Measurements from ENCODE around the gene TRAIP. TPM values are rescaled to one million over a fixed set of nuclear protein-coding genes. Genes with fewer than 3 reads are reported as not detected.

TRAIP gene
- total and polyA plus RNA-seq, 2 donors (not counting 1 experiment from before 2014, with no cell fraction given): 2.0 to 2.5 TPM

DNA sequence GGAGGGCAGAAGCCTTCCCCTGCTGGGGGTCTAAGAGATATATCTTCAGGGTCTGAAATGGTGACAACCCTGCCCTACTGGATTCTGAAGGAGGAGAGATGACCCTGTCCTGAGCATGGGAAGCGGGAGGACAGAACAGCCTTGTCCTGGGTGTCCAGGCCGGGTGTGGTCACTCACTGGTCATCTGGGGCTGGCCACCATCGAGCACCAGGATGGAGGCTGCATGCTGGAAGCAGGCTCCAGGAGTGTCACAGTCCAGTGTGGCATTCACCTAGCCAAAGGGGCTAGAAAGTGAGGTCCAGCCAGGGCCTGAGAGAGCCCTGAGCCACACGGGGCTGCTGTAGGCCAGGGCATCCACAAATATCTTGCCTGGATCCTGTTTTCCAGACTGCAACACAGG is 61.9 kb downstream of the TRAIP start:
- Histone ChIP-seq H3K36me3 (ENCODE audit: control insufficient read depth, insufficient read depth, low read length) (no peaks in the 10 kb centered on the region), H3K4me1 (ENCODE audit: control insufficient read depth, extremely low read depth, insufficient read depth, low read length) (peaks cover 3% of the 10 kb centered on the region), H3K9ac (ENCODE audit: insufficient read depth, low read length) (no peak overlapping the region), H3K79me2 (ENCODE audit: control insufficient read depth, insufficient read depth, low read length) (no peaks in the 10 kb centered on the region), H3K9me3 (ENCODE audit: control insufficient read depth, insufficient read depth, low read depth, low read length) (no peaks in the 10 kb centered on the region), H3K4me2 (ENCODE audit: extremely low read depth, insufficient read depth, low read length) (no peak overlapping the region), H2AFZ (ENCODE audit: low read length) (no peak overlapping the region), H3K27me3 (ENCODE audit: control insufficient read depth, insufficient read depth, low read length) (no peaks in the 10 kb centered on the region), H3K27ac (ENCODE audit: insufficient read depth, low read length) (no peak overlapping the region), H3K4me3 (replicated peaks in 1 of 4; ENCODE audit: control extremely low read depth in 1 of 4, insufficient read depth in 1 of 4, low read depth in 3 of 4, low read length in 4 of 4) (no peak overlapping the region), H4K20me1 (ENCODE audit: control insufficient read depth, extremely low read depth, insufficient read depth, low read length) (no peaks in the 10 kb centered on the region)
- TF ChIP-seq EZH2 (IDR thresholded peaks at IDR 0.05; ENCODE audit: low read length, missing control alignments): no peak
- TF ChIP-seq, protein P1, sequence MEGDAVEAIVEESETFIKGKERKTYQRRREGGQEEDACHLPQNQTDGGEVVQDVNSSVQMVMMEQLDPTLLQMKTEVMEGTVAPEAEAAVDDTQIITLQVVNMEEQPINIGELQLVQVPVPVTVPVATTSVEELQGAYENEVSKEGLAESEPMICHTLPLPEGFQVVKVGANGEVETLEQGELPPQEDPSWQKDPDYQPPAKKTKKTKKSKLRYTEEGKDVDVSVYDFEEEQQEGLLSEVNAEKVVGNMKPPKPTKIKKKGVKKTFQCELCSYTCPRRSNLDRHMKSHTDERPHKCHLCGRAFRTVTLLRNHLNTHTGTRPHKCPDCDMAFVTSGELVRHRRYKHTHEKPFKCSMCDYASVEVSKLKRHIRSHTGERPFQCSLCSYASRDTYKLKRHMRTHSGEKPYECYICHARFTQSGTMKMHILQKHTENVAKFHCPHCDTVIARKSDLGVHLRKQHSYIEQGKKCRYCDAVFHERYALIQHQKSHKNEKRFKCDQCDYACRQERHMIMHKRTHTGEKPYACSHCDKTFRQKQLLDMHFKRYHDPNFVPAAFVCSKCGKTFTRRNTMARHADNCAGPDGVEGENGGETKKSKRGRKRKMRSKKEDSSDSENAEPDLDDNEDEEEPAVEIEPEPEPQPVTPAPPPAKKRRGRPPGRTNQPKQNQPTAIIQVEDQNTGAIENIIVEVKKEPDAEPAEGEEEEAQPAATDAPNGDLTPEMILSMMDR (conservative IDR thresholded peaks at IDR 0.05 in 1 of 2, IDR thresholded peaks at IDR 0.05 in 1 of 2; ENCODE audit: low read depth in 1 of 2, low read length in 2 of 2): no peak
- no peak for DNase-seq (ENCODE audit: low read depth in 2 of 2)

DNA sequence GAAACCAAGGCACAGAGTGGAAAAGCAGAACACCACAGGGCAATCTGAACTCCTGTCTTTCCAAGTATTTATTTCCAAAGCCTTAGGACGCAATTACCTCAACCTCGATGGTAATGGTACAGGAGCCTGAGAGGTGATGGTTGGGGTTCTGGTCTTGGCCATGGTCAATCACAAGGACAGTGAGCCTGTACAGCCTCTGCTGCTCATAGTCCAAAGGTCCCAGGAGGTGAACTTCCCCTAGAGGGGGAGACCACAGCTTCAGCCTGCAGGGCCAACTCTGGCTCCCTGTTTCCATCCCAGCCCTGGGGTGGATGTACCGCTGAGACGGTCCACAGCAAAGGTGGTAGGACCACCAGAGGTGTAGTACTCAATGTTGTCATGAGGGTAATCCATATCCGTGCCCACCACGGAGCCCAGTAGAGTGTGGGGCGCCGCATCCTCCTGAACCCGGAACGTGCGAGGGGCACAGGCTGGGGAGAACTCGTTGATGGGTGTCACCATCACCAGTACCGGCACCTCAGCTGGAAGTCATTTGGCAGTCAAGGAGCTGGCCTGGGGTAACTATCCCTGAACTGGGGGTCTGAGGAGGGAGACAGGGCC is 62.8 kb downstream of the TRAIP start:
- no peaks in the 10 kb centered on the region for H3K27me3 ChIP-seq (ENCODE audit: control insufficient read depth, insufficient read depth, low read length)
- H4K20me1 ChIP-seq (ENCODE audit: control insufficient read depth, extremely low read depth, insufficient read depth, low read length): no peaks in the 10 kb centered on the region
- no peaks in the 10 kb centered on the region for H3K4me1 ChIP-seq (ENCODE audit: control insufficient read depth, extremely low read depth, insufficient read depth, low read length)
- H3K9ac ChIP-seq (ENCODE audit: insufficient read depth, low read length): no peak overlapping the region
- no peaks in the 10 kb centered on the region for H3K36me3 ChIP-seq (ENCODE audit: control insufficient read depth, insufficient read depth, low read length)
- H3K79me2 ChIP-seq (ENCODE audit: control insufficient read depth, insufficient read depth, low read length): no peaks in the 10 kb centered on the region
- H3K4me3 ChIP-seq (replicated peaks in 1 of 4; ENCODE audit: control extremely low read depth in 1 of 4, insufficient read depth in 1 of 4, low read depth in 3 of 4, low read length in 4 of 4): no peak overlapping the region
- H3K27ac ChIP-seq (ENCODE audit: insufficient read depth, low read length): no peak overlapping the region
- no peak overlapping the region for H2AFZ ChIP-seq (ENCODE audit: low read length)
- H3K9me3 ChIP-seq (ENCODE audit: control insufficient read depth, insufficient read depth, low read depth, low read length): no peaks in the 10 kb centered on the region
- TF ChIP-seq, protein P1 (conservative IDR thresholded peaks at IDR 0.05 in 1 of 2, IDR thresholded peaks at IDR 0.05 in 1 of 2; ENCODE audit: low read depth in 1 of 2, low read length in 2 of 2): no peak
- TF ChIP-seq EZH2 (IDR thresholded peaks at IDR 0.05; ENCODE audit: low read length, missing control alignments): no peak
- H3K4me2 ChIP-seq (ENCODE audit: extremely low read depth, insufficient read depth, low read length): no peak overlapping the region
- DNase-seq (ENCODE audit: low read depth in 2 of 2): no peak

DNA sequence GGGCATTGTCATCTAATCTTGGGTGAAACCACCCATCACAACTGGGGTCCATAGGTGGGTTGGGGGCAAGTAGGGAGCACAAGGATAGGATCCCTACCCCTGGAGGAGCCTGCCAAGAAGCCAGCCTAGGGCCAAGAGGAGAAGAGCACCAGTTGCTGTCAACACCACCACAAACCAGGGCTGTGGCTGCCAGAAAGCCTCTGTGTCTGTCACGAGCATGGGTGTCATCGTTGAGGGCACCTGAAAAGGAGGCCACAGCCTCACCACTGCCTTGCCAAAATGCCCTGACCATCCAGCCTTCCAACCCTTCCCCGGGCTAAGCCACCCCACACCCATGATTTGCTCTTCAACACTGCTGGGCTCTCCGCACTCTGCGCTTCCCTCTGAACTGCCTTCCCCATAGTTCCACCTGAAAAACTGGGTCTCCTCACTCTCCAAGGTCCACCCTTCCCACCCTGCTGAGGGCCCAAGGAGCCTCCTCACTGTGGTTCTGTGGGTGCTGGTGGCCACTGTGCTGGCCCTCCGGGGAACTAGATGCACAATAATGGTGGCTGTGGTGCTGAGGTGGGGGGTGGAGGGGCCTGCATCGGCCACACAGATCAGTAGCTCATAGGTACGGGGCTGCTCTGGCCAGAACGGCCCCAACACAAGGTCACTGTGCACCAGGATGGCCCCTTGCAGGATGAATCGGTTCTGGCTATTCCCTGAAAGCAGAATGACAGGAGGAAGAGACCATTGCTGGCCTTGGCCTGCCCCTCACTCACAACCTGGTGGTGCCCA is 63.8 kb downstream of the TRAIP start:
- H3K79me2 ChIP-seq (ENCODE audit: control insufficient read depth, insufficient read depth, low read length): no peaks in the 10 kb centered on the region
- no peak overlapping the region for H3K27ac ChIP-seq (ENCODE audit: insufficient read depth, low read length)
- no peak overlapping the region for H3K9ac ChIP-seq (ENCODE audit: insufficient read depth, low read length)
- H3K4me3 ChIP-seq (replicated peaks in 1 of 4; ENCODE audit: control extremely low read depth in 1 of 4, insufficient read depth in 1 of 4, low read depth in 3 of 4, low read length in 4 of 4): no peak overlapping the region
- no peak for DNase-seq (ENCODE audit: low read depth in 2 of 2)
- TF ChIP-seq, protein P1 (conservative IDR thresholded peaks at IDR 0.05 in 1 of 2, IDR thresholded peaks at IDR 0.05 in 1 of 2; ENCODE audit: low read depth in 1 of 2, low read length in 2 of 2): no peak
- TF ChIP-seq EZH2 (IDR thresholded peaks at IDR 0.05; ENCODE audit: low read length, missing control alignments): no peak
- no peak overlapping the region for H3K4me2 ChIP-seq (ENCODE audit: extremely low read depth, insufficient read depth, low read length)
- H3K9me3 ChIP-seq (ENCODE audit: control insufficient read depth, insufficient read depth, low read depth, low read length): no peaks in the 10 kb centered on the region
- H3K4me1 ChIP-seq (ENCODE audit: control insufficient read depth, extremely low read depth, insufficient read depth, low read length): no peaks in the 10 kb centered on the region
- H4K20me1 ChIP-seq (ENCODE audit: control insufficient read depth, extremely low read depth, insufficient read depth, low read length): no peaks in the 10 kb centered on the region
- no peaks in the 10 kb centered on the region for H3K36me3 ChIP-seq (ENCODE audit: control insufficient read depth, insufficient read depth, low read length)
- H2AFZ ChIP-seq (ENCODE audit: low read length): no peak overlapping the region
- no peaks in the 10 kb centered on the region for H3K27me3 ChIP-seq (ENCODE audit: control insufficient read depth, insufficient read depth, low read length)
